Activated T-helper 17 cell treated with anti-CD3 and anti-CD28 coated beads, Interleukin-2, amount 50 U/mL, for 72 hours (primary cell): ENCODE data around the gene ANO9. TPM values are rescaled to one million over a fixed set of nuclear protein-coding genes. Genes with fewer than 3 reads are reported as not detected.
A peak's percentile ranks its signal among the peaks of the same experiment; 100 is the strongest.

Source experiments
- ATAC-seq: fragments of 150-1000 bp; cut with Tn5 transposase; replicated peaks from 2 replicates; pipeline ENCODE4 v1.10.0; 2021; ENCODE audit warnings: mild to moderate bottlenecking, moderate library complexity
- H3K27ac Mint-ChIP-seq: one replicate; pipeline ENCODE4 v1.8.0; 2022; ENCODE audit warnings: mixed read lengths
- H3K27me3 Mint-ChIP-seq: one replicate; pipeline ENCODE4 v1.8.0; 2022; ENCODE audit warnings: mixed read lengths
- H3K36me3 Mint-ChIP-seq: one replicate; pipeline ENCODE4 v1.8.0; 2022; ENCODE audit warnings: low read depth, mild to moderate bottlenecking, mixed read lengths
- H3K4me1 Mint-ChIP-seq: one replicate; pipeline ENCODE4 v1.8.0; 2022; ENCODE audit warnings: mixed read lengths
- H3K4me3 Mint-ChIP-seq: one replicate; pipeline ENCODE4 v1.8.0; 2022; ENCODE audit warnings: mild to moderate bottlenecking, mixed read lengths
- H3K9me3 Mint-ChIP-seq: one replicate; pipeline ENCODE4 v1.8.0; 2022; ENCODE audit warnings: mixed read lengths
- total RNA-seq, 2 donors: library from RNA; stranded (reverse); gene quantifications; one replicate each; pipeline ENCODE4 v1.2.3, GENCODE V29; 2022

ANO9 gene
- total RNA-seq, 2 donors from 2014 or later = 36.0 to 119 TPM

GRCh38 chr11:370070-370941, 71.5 kb downstream of the ANO9 start:
- peaks cover 14% of the 10 kb centered on the region for H3K27me3 Mint-ChIP-seq
- peak overlapping the region; percentile 58 for H3K4me3 Mint-ChIP-seq
- peaks cover 8% of the 10 kb centered on the region for H3K4me1 Mint-ChIP-seq
- no peaks in the 10 kb centered on the region for H3K36me3 Mint-ChIP-seq
- ATAC-seq = no peak
- no peak overlapping the region for H3K27ac Mint-ChIP-seq
- no peaks in the 10 kb centered on the region for H3K9me3 Mint-ChIP-seq

- peak within 1 kb of the TSS; percentile 71 for H3K4me3 Mint-ChIP-seq
- H3K27ac Mint-ChIP-seq = peak within 1 kb of the TSS; percentile 58
- ATAC-seq = peak; percentile 53
- peaks cover 14% of the 10 kb centered on the region for H3K27me3 Mint-ChIP-seq
- no peaks in the 10 kb centered on the region for H3K9me3 Mint-ChIP-seq
- H3K4me1 Mint-ChIP-seq = peaks cover 8% of the 10 kb centered on the region
- H3K36me3 Mint-ChIP-seq = no peaks in the 10 kb centered on the region
Observed at GRCh38 chr11:369336-370018, 72.3 kb downstream of the ANO9 start, which contains the start of gene B4GALNT4. TSS of gene B4GALNT4 (plus strand) at chr11:369499. CDS start at chr11:369804, 305 bp downstream.

- no peak for ATAC-seq
- H3K27me3 Mint-ChIP-seq = peaks cover 14% of the 10 kb centered on the region
- peak overlapping the region; percentile 71 for H3K4me3 Mint-ChIP-seq
- peak overlapping the region; percentile 58 for H3K27ac Mint-ChIP-seq
- H3K36me3 Mint-ChIP-seq = no peaks in the 10 kb centered on the region
- no peaks in the 10 kb centered on the region for H3K9me3 Mint-ChIP-seq
- peaks cover 8% of the 10 kb centered on the region for H3K4me1 Mint-ChIP-seq
Observed at GRCh38 chr11:368414-369335, 73.1 kb downstream of the ANO9 start.

GRCh38 chr11:367956-368413, 73.8 kb downstream of the ANO9 start:
- Mint-ChIP-seq H3K36me3 (no peaks in the 10 kb centered on the region), H3K4me3 (peak overlapping the region; percentile 71), H3K27me3 (peaks cover 14% of the 10 kb centered on the region), H3K4me1 (peaks cover 8% of the 10 kb centered on the region), H3K27ac (no peak overlapping the region), H3K9me3 (no peaks in the 10 kb centered on the region)
- no peak for ATAC-seq

Other genes starting within 250 kb of the ANO9 start
- gene SCGB1C1, start 248.9 kb downstream of the ANO9 start, total RNA-seq = not detected
- gene BET1L, start 234.6 kb downstream of the ANO9 start, total RNA-seq = 10 to 100 TPM; 32.5 to 84.3 TPM
- 100 to 1,000 TPM; 118 to 139 TPM for gene RIC8A, start 234.3 kb downstream of the ANO9 start, total RNA-seq
- 10 to 100 TPM; 16.5 to 48.5 TPM for gene SIRT3, start 205.7 kb downstream of the ANO9 start, total RNA-seq
- 100 to 1,000 TPM; 153 to 211 TPM for gene PSMD13, start 205.0 kb downstream of the ANO9 start, total RNA-seq
- gene NLRP6, start 163.6 kb downstream of the ANO9 start, total RNA-seq = 1 to 10 TPM in 1 of 2 donors, under 1 TPM in 1; 0.43 to 2.2 TPM
- 100 to 1,000 TPM in 1 of 2 donors, 10 to 100 TPM in 1; 31.7 to 196 TPM for gene PGGHG, start 152.9 kb downstream of the ANO9 start, total RNA-seq
- gene IFITM5, start 142.5 kb downstream of the ANO9 start, total RNA-seq = not detected
- gene IFITM2, start 134.2 kb downstream of the ANO9 start, total RNA-seq = 100 to 1,000 TPM; 187 to 261 TPM
- 10 to 100 TPM; 95.7 to 97.1 TPM for gene IFITM1, start 128.0 kb downstream of the ANO9 start, total RNA-seq
- 10 to 100 TPM in 1 of 2 donors, 1 to 10 TPM in 1; 2.7 to 26.0 TPM for gene IFITM3, start 121.2 kb downstream of the ANO9 start, total RNA-seq
- gene B4GALNT4, start 72.5 kb downstream of the ANO9 start, total RNA-seq = 1 to 10 TPM; 1.4 to 9.4 TPM
- gene PKP3, start 47.8 kb downstream of the ANO9 start, total RNA-seq = not detected
- 10 to 100 TPM; 49.5 to 55.7 TPM for gene SIGIRR, start 27.0 kb downstream of the ANO9 start, total RNA-seq
- gene PTDSS2, start 8.3 kb upstream of the ANO9 start, total RNA-seq = 10 to 100 TPM; 24.1 to 28.0 TPM
- gene RNH1, start 65.2 kb upstream of the ANO9 start, total RNA-seq = 100 to 1,000 TPM in 1 of 2 donors, 10 to 100 TPM in 1; 88.4 to 126 TPM
- 10 to 100 TPM; 29.5 to 73.2 TPM for gene HRAS, start 93.6 kb upstream of the ANO9 start, total RNA-seq
- 1 to 10 TPM; 1.1 to 4.4 TPM for gene LRRC56, start 95.5 kb upstream of the ANO9 start, total RNA-seq
- 1 to 10 TPM; 2.7 to 6.6 TPM for gene LMNTD2, start 118.7 kb upstream of the ANO9 start, total RNA-seq
- gene RASSF7, start 119.0 kb upstream of the ANO9 start, total RNA-seq = 10 to 100 TPM; 22.7 to 37.7 TPM
- 10 to 100 TPM; 37.8 to 55.6 TPM for gene PHRF1, start 134.5 kb upstream of the ANO9 start, total RNA-seq
- 10 to 100 TPM; 14.7 to 25.8 TPM for gene IRF7, start 173.9 kb upstream of the ANO9 start, total RNA-seq
- gene CDHR5, start 182.9 kb upstream of the ANO9 start, total RNA-seq = not detected
- gene SCT, start 185.2 kb upstream of the ANO9 start, total RNA-seq = not detected
- gene DRD4, start 195.3 kb upstream of the ANO9 start, total RNA-seq = 1 to 10 TPM in 1 of 2 donors, under 1 TPM in 1; 0.48 to 3.8 TPM